Measurements from ENCODE around the gene NCAPD3.

The NCAPD3 gene

DNA sequence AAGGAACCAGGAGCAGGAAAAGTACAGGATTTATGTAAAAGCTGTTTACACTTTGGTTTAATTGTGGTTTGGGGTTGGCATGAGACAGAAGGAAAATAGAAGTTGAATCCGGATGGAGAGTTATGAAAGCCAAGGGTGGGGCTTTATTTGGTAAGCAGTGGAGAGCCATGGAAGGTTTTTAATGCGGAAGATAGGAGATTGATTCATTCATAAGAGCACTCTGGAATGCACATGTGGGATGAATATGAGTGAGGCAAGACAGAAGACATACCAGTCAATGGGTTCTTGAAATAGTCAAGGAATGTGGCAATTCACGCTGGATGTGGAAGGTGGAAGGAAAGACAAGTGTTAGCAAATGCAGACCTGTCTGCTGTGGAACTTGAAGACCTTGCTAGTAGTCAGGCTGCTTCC, 43.1 kb upstream of the NCAPD3 start:
- peak; percentile 29; the same call in 2 of the 3 replicates for ATAC-seq
- no peak for TF ChIP-seq ISL1 (CRISPR knock-in tag; IDR thresholded peaks at IDR 0.05)
- TF ChIP-seq OSR1 (CRISPR knock-in tag; IDR thresholded peaks at IDR 0.05) = no peak
- TF ChIP-seq ZFP30 (CRISPR knock-in tag; IDR thresholded peaks at IDR 0.05) = no peak
- TF ChIP-seq SNAI2 (CRISPR knock-in tag; IDR thresholded peaks at IDR 0.05) = no peak
- no peak for TF ChIP-seq ARNTL (CRISPR knock-in tag; IDR thresholded peaks at IDR 0.05; ENCODE audit: borderline replicate concordance, low read depth)
- no peak for TF ChIP-seq CSDC2 (CRISPR knock-in tag; IDR thresholded peaks at IDR 0.05)
- TF ChIP-seq TOX (CRISPR knock-in tag; IDR thresholded peaks at IDR 0.05; ENCODE audit: borderline replicate concordance) = no peak
- TF ChIP-seq BACH2 (CRISPR knock-in tag; IDR thresholded peaks at IDR 0.05; ENCODE audit: borderline replicate concordance) = no peak
- TF ChIP-seq TCF4 (CRISPR knock-in tag; IDR thresholded peaks at IDR 0.05; ENCODE audit: borderline replicate concordance) = no peak
- TF ChIP-seq PPARA (CRISPR knock-in tag; IDR thresholded peaks at IDR 0.05; ENCODE audit: borderline replicate concordance) = no peak
- TF ChIP-seq ZNF70 (CRISPR knock-in tag; IDR thresholded peaks at IDR 0.05) = no peak
- no peak for TF ChIP-seq ZNF565 (CRISPR knock-in tag; conservative IDR thresholded peaks at IDR 0.05; ENCODE audit: low read depth)
- TF ChIP-seq ZC3H10 (CRISPR knock-in tag; IDR thresholded peaks at IDR 0.05) = no peak
- no peak for TF ChIP-seq ZFP3 (CRISPR knock-in tag; IDR thresholded peaks at IDR 0.05)
- TF ChIP-seq ZNF8 (CRISPR knock-in tag; IDR thresholded peaks at IDR 0.05) = no peak
- no peak for TF ChIP-seq ESRRG (CRISPR knock-in tag; IDR thresholded peaks at IDR 0.05)
- TF ChIP-seq, protein P1, sequence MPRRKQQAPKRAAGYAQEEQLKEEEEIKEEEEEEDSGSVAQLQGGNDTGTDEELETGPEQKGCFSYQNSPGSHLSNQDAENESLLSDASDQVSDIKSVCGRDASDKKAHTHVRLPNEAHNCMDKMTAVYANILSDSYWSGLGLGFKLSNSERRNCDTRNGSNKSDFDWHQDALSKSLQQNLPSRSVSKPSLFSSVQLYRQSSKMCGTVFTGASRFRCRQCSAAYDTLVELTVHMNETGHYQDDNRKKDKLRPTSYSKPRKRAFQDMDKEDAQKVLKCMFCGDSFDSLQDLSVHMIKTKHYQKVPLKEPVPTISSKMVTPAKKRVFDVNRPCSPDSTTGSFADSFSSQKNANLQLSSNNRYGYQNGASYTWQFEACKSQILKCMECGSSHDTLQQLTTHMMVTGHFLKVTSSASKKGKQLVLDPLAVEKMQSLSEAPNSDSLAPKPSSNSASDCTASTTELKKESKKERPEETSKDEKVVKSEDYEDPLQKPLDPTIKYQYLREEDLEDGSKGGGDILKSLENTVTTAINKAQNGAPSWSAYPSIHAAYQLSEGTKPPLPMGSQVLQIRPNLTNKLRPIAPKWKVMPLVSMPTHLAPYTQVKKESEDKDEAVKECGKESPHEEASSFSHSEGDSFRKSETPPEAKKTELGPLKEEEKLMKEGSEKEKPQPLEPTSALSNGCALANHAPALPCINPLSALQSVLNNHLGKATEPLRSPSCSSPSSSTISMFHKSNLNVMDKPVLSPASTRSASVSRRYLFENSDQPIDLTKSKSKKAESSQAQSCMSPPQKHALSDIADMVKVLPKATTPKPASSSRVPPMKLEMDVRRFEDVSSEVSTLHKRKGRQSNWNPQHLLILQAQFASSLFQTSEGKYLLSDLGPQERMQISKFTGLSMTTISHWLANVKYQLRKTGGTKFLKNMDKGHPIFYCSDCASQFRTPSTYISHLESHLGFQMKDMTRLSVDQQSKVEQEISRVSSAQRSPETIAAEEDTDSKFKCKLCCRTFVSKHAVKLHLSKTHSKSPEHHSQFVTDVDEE (CRISPR knock-in tag; IDR thresholded peaks at IDR 0.05) = no peak

DNA sequence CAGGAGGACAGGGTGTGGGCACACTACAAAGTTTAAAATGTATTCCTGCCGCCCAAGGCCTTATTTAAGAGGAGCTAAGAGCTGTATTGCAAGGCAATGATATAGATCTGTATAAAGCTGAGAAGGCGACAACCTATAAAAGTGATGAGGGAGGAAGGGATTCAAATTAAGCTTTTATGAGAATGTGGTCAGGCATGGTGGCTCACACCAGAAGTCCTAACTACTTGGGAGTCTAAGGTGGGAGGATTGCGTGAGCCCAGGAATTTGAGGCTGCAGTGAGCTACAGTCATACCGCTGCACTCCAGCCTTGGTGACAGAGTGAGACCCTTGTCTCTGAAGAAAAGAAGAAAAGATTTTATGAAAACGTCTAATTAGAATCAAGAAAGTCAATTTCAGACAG, 42.7 kb upstream of the NCAPD3 start:
- ATAC-seq = no peak
- TF ChIP-seq SNAI2 (CRISPR knock-in tag; IDR thresholded peaks at IDR 0.05) (no peak), ZNF565 (CRISPR knock-in tag; conservative IDR thresholded peaks at IDR 0.05; ENCODE audit: low read depth) (no peak), GLIS3 (CRISPR knock-in tag; IDR thresholded peaks at IDR 0.05) (no peak)

DNA sequence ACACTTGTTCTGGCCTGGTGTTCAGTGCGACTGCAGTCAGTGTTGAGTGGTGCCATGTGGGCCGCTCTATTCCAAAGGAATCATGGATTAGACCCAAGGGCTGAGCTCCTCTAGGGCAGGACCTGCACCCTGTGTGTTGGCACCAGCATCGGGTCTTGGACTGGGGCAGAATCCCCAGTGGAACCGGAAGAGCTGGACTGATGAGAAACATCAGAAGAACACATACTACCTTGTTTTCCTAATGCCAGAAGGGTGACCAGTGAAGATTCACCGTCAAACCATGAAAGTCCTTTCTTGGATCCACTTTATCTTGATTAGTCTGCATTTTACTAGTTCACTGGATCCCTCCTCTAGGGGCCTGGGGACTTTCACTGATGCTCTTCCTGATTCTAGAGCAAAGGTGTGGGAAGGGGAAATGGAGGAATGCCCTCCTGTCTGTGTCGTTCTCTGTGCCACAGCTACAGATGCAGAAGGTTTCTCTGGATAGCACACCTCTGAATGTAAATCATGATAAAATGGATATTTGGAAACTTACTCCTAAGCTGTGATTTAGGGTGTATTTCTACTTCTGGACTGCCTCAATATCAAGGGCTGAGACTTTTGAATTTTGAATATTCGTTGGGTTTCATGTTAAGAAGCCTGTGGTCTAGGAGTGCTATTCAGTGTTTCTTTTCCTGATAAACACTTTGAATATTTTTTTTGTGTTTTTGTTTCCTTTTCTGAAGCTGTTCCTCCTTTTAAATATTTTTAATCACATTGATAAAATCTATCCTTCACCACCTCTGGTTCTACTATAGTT, 41.4 kb upstream of the NCAPD3 start:
- ATAC-seq = no peak
- TF ChIP-seq ZNF565 (CRISPR knock-in tag; conservative IDR thresholded peaks at IDR 0.05; ENCODE audit: low read depth) (no peak), OSR1 (CRISPR knock-in tag; IDR thresholded peaks at IDR 0.05) (no peak), ZC3H10 (CRISPR knock-in tag; IDR thresholded peaks at IDR 0.05) (no peak), TCF4 (CRISPR knock-in tag; IDR thresholded peaks at IDR 0.05; ENCODE audit: borderline replicate concordance) (no peak), ZNF8 (CRISPR knock-in tag; IDR thresholded peaks at IDR 0.05) (no peak), ESRRG (CRISPR knock-in tag; IDR thresholded peaks at IDR 0.05) (no peak), CSDC2 (CRISPR knock-in tag; IDR thresholded peaks at IDR 0.05) (no peak), ZNF70 (CRISPR knock-in tag; IDR thresholded peaks at IDR 0.05) (no peak), TOX (CRISPR knock-in tag; IDR thresholded peaks at IDR 0.05; ENCODE audit: borderline replicate concordance) (no peak), ZFP3 (CRISPR knock-in tag; IDR thresholded peaks at IDR 0.05) (no peak), ZFP30 (CRISPR knock-in tag; IDR thresholded peaks at IDR 0.05) (no peak), ARNTL (CRISPR knock-in tag; IDR thresholded peaks at IDR 0.05; ENCODE audit: borderline replicate concordance, low read depth) (no peak), GLIS3 (CRISPR knock-in tag; IDR thresholded peaks at IDR 0.05) (no peak), SNAI2 (CRISPR knock-in tag; IDR thresholded peaks at IDR 0.05) (no peak)
- TF ChIP-seq, protein P1 (CRISPR knock-in tag; IDR thresholded peaks at IDR 0.05) = no peak
- TF ChIP-seq, protein P2, sequence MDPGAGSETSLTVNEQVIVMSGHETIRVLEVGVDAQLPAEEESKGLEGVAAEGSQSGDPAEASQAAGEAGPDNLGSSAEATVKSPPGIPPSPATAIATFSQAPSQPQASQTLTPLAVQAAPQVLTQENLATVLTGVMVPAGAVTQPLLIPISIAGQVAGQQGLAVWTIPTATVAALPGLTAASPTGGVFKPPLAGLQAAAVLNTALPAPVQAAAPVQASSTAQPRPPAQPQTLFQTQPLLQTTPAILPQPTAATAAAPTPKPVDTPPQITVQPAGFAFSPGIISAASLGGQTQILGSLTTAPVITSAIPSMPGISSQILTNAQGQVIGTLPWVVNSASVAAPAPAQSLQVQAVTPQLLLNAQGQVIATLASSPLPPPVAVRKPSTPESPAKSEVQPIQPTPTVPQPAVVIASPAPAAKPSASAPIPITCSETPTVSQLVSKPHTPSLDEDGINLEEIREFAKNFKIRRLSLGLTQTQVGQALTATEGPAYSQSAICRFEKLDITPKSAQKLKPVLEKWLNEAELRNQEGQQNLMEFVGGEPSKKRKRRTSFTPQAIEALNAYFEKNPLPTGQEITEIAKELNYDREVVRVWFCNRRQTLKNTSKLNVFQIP (CRISPR knock-in tag; IDR thresholded peaks at IDR 0.05; ENCODE audit: borderline replicate concordance, low read depth) = no peak
- TF ChIP-seq, protein P3, sequence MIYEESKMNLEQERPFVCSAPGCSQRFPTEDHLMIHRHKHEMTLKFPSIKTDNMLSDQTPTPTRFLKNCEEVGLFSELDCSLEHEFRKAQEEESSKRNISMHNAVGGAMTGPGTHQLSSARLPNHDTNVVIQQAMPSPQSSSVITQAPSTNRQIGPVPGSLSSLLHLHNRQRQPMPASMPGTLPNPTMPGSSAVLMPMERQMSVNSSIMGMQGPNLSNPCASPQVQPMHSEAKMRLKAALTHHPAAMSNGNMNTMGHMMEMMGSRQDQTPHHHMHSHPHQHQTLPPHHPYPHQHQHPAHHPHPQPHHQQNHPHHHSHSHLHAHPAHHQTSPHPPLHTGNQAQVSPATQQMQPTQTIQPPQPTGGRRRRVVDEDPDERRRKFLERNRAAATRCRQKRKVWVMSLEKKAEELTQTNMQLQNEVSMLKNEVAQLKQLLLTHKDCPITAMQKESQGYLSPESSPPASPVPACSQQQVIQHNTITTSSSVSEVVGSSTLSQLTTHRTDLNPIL (CRISPR knock-in tag; IDR thresholded peaks at IDR 0.05; ENCODE audit: low read depth) = no peak
- TF ChIP-seq, protein P4, sequence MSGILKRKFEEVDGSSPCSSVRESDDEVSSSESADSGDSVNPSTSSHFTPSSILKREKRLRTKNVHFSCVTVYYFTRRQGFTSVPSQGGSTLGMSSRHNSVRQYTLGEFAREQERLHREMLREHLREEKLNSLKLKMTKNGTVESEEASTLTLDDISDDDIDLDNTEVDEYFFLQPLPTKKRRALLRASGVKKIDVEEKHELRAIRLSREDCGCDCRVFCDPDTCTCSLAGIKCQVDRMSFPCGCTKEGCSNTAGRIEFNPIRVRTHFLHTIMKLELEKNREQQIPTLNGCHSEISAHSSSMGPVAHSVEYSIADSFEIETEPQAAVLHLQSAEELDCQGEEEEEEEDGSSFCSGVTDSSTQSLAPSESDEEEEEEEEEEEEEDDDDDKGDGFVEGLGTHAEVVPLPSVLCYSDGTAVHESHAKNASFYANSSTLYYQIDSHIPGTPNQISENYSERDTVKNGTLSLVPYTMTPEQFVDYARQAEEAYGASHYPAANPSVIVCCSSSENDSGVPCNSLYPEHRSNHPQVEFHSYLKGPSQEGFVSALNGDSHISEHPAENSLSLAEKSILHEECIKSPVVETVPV (CRISPR knock-in tag; IDR thresholded peaks at IDR 0.05) = no peak
